ENCODE measurements around the gene ARHGAP42. TPM values are rescaled to one million over a fixed set of nuclear protein-coding genes. Genes with fewer than 3 reads are reported as not detected.

Gene ARHGAP42
- total and polyA plus RNA-seq, 9 donors = 4.3 to 11.8 (median 7.0) TPM

DNA sequence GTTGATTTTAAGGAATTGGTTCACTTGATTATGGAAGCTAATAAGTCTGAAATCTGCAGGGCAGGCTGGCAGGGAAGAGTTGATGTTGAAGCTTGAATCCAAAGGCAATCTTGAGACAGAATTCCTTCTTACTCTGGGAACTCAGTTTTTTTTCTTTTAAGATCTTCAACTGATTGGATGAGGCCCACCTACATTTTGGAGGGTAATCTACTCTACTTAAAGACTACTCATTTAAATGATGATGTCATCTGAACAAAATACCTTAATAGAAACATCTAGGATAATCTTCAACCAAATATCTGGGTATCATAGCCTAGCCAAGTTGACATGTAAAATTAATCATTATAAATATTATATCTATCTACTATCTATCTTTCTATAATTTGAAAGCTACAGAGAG, 279.3 kb downstream of the ARHGAP42 start:
- no peaks in the 10 kb centered on the region for H3K27me3 ChIP-seq
- H3K4me3 ChIP-seq = no peak overlapping the region
- H3K9me3 ChIP-seq = no peaks in the 10 kb centered on the region
- DNase-seq = no peak
- no peaks in the 10 kb centered on the region for H3K4me1 ChIP-seq (ENCODE audit: insufficient read depth)
- no peak for TF ChIP-seq POLR2A (IDR thresholded peaks at IDR 0.05)
- TF ChIP-seq, protein P1, sequence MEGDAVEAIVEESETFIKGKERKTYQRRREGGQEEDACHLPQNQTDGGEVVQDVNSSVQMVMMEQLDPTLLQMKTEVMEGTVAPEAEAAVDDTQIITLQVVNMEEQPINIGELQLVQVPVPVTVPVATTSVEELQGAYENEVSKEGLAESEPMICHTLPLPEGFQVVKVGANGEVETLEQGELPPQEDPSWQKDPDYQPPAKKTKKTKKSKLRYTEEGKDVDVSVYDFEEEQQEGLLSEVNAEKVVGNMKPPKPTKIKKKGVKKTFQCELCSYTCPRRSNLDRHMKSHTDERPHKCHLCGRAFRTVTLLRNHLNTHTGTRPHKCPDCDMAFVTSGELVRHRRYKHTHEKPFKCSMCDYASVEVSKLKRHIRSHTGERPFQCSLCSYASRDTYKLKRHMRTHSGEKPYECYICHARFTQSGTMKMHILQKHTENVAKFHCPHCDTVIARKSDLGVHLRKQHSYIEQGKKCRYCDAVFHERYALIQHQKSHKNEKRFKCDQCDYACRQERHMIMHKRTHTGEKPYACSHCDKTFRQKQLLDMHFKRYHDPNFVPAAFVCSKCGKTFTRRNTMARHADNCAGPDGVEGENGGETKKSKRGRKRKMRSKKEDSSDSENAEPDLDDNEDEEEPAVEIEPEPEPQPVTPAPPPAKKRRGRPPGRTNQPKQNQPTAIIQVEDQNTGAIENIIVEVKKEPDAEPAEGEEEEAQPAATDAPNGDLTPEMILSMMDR (IDR thresholded peaks at IDR 0.05) = no peak
- TF ChIP-seq EP300 (IDR thresholded peaks at IDR 0.05) = no peak
- intact Hi-C loops (cut with DNase I) = no loop called here
- H3K36me3 ChIP-seq = no peaks in the 10 kb centered on the region
- no peak overlapping the region for H3K27ac ChIP-seq

DNA sequence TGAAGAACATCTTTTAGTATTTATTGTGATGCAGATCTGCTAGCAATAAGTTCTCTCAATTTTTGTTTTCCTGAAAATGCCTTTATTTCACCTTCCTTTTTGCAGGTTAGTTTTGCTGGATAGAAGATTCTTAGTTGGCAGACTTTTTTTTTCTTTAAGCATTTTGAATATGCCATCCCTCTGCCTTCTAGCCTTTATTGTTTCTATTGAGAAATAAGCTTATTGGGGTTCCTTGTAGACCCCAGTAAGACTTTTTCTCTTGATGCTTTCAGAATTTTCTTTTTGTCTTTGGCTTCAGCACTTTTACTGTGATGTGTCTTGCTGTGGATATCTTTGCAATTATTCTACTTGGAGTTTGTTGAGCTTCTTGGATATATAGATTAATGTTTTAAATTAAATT, 281.9 kb downstream of the ARHGAP42 start:
- Histone ChIP-seq H3K4me3 (no peak overlapping the region), H3K4me1 (ENCODE audit: insufficient read depth) (no peaks in the 10 kb centered on the region), H3K27me3 (no peaks in the 10 kb centered on the region), H3K36me3 (no peaks in the 10 kb centered on the region), H3K9me3 (no peaks in the 10 kb centered on the region), H3K27ac (no peak overlapping the region)
- intact Hi-C loops (cut with DNase I) = no loop called here
- no peak for TF ChIP-seq EP300 (IDR thresholded peaks at IDR 0.05)
- TF ChIP-seq, protein P1 (IDR thresholded peaks at IDR 0.05) = no peak
- TF ChIP-seq POLR2A (IDR thresholded peaks at IDR 0.05) = no peak
- no peak for DNase-seq

DNA sequence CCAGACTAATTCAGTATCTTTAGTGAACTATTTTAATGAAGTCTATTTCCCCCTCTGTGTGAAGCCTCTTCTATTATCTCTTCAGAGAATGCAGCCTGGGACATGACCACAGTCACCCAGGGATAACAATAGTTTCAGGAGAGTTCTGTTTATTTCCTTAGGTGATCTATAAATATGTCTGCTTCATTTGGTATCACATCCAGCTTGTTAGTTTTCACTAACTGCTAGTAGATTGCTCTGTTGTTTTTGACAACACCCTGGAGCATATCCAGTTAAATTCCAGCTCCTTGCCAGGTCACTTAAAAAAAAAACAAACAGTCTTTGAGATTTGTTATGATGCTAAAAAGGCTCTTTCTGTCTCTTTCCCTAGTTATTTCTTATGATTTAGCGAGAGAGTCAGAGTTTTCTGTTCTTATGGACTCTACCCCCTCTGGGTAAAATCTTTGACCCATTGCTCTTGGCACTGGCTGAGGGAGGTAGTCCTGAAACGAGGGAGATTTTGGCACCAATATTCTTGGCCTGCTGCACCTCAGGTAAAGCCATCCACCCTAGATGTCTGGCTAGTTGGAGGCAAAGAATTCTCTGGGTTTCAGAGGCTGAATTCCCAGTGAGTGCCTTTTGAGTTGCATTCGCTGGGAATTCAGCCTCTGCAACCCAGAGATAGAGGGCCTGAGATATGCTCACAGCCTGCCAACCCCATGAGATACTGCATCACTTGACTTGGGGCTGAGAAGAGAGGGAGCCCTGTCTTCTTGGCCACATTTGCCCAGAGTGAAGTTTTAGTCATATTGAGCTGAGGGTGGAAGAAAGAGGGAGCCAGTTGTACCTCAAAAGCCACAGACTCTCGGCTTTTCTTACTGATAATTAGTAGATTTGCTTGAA, 283.4 kb downstream of the ARHGAP42 start:
- Histone ChIP-seq H3K36me3 (no peaks in the 10 kb centered on the region), H3K27me3 (no peaks in the 10 kb centered on the region), H3K4me3 (no peak overlapping the region), H3K4me1 (ENCODE audit: insufficient read depth) (no peaks in the 10 kb centered on the region), H3K27ac (no peak overlapping the region), H3K9me3 (no peaks in the 10 kb centered on the region)
- 68 to 80% (median 78%) methylated on average over 4 of the region's 4 CpGs for WGBS, 3 donors
- TF ChIP-seq POLR2A (IDR thresholded peaks at IDR 0.05) (no peak), EP300 (IDR thresholded peaks at IDR 0.05) (no peak)
- intact Hi-C loops (cut with DNase I) = loop anchor here in 2 of 4 donors (5.0 to 10.0 kb wide), 3 partner anchors 397 to 474 kb away; no protein-coding TSS in a partner anchor
- DNase-seq = no peak

DNA sequence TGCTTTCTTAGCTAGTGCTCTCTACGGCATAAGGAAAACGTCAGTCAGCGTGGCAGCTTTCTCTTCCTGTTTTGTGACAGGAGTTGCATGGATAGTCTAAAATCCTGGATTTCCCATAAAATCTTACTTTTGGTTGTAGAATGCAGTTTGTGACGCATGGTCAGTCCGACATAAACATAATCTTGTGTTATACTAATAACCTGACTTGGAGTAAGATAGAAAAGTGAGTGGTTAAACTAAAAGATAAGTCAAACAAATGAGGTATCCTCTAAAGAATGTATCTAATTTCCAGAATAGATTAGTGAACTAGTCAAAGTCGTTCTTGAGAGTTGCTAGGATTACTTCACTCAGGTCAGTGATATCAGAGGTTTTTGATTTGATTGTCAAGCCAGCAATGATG, 285.0 kb downstream of the ARHGAP42 start:
- Histone ChIP-seq H3K36me3 (no peaks in the 10 kb centered on the region), H3K27me3 (no peaks in the 10 kb centered on the region), H3K4me3 (no peak overlapping the region), H3K9me3 (no peaks in the 10 kb centered on the region), H3K4me1 (ENCODE audit: insufficient read depth) (no peaks in the 10 kb centered on the region), H3K27ac (no peak overlapping the region)
- 80 to 88% (median 88%) methylated on average over 6 of the region's 6 CpGs for WGBS, 3 donors
- no peak for DNase-seq
- no peak for TF ChIP-seq EP300 (IDR thresholded peaks at IDR 0.05)
- no peak for TF ChIP-seq POLR2A (IDR thresholded peaks at IDR 0.05)
- TF ChIP-seq, protein P1 (IDR thresholded peaks at IDR 0.05) = no peak
- intact Hi-C loops (cut with DNase I) = loop anchor here in 2 of 4 donors (5.0 to 10.0 kb wide), 3 partner anchors 395 to 473 kb away; no protein-coding TSS in a partner anchor

DNA sequence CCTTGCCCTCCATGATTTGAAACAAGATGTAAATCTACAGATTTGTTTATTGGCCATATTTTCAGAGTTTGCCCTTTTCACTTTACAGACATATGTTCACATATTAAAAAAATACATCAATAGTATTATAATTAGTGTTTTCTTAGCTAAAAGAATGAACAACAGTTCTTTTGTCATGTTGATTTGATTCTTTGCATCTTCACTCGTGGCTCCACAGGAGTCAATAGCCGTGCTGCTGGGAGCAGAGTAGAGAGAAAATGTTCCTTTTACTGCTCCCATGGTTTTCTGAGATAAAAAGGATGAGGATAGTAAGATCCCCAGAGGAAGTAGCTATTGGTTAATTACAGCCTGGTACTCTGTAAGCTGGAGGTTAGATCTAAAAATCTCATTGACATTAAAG, 291.4 kb downstream of the ARHGAP42 start:
- 71 to 85% (median 84%) methylated on average over 2 of the region's 2 CpGs for WGBS, 3 donors

More for the DNA sequence above, 291.4 kb downstream of the ARHGAP42 start:
- Histone ChIP-seq H3K27ac (no peak overlapping the region), H3K4me3 (no peak overlapping the region), H3K9me3 (no peaks in the 10 kb centered on the region), H3K27me3 (no peaks in the 10 kb centered on the region), H3K4me1 (ENCODE audit: insufficient read depth) (peaks cover 2% of the 10 kb centered on the region), H3K36me3 (no peaks in the 10 kb centered on the region)
- no peak for DNase-seq
- TF ChIP-seq EP300 (IDR thresholded peaks at IDR 0.05) (no peak), POLR2A (IDR thresholded peaks at IDR 0.05) (no peak)
- TF ChIP-seq, protein P1 (IDR thresholded peaks at IDR 0.05) = no peak
- intact Hi-C loops (cut with DNase I) = loop anchor here in 2 of 4 donors (10.0 kb wide), 2 partner anchors 456 to 466 kb away; no protein-coding TSS in a partner anchor

Measured in ovary (tissue), 9 donors.